ENCODE data around the gene LPCAT3. TPM values are rescaled to one million over a fixed set of nuclear protein-coding genes. Genes with fewer than 3 reads are reported as not detected.

Gene LPCAT3
- total RNA-seq, 1 donor from 2014 or later: 33.3 TPM

Other genes with a start within 250 kb of the LPCAT3 start
- 11.8 and 12.2 TPM in 2 replicates for gene LAG3, start 246.0 kb downstream of the LPCAT3 start, total RNA-seq
- 226 and 232 TPM in 2 replicates for gene CD4, start 228.9 kb downstream of the LPCAT3 start, total RNA-seq
- gene GPR162, start 196.7 kb downstream of the LPCAT3 start, total RNA-seq: 0.18 and 0.32 TPM in 2 replicates
- gene P3H3, start 190.1 kb downstream of the LPCAT3 start, total RNA-seq: 0.73 and 1.3 TPM in 2 replicates
- 0.39 and 0.43 TPM in 2 replicates for gene GNB3, start 177.6 kb downstream of the LPCAT3 start, total RNA-seq
- gene CDCA3, start 167.2 kb downstream of the LPCAT3 start, total RNA-seq: 77.3 and 78.4 TPM in 2 replicates
- 126 and 138 TPM in 2 replicates for gene USP5, start 166.3 kb downstream of the LPCAT3 start, total RNA-seq
- 1,157 and 1,161 TPM in 2 replicates for gene TPI1, start 150.9 kb downstream of the LPCAT3 start, total RNA-seq
- 14.0 and 14.6 TPM in 2 replicates for gene SPSB2, start 145.2 kb downstream of the LPCAT3 start, total RNA-seq
- 4.7 and 5.0 TPM in 2 replicates for gene LRRC23, start 113.7 kb downstream of the LPCAT3 start, total RNA-seq
- gene ENO2, start 103.9 kb downstream of the LPCAT3 start, total RNA-seq: 114 and 120 TPM in 2 replicates
- gene ATN1, start 90.5 kb downstream of the LPCAT3 start, total RNA-seq: 35.9 and 37.0 TPM in 2 replicates
- gene RNU7-1, start 74.7 kb downstream of the LPCAT3 start, total RNA-seq: not detected in 2 replicates
- gene C12orf57, start 74.5 kb downstream of the LPCAT3 start, total RNA-seq: 135 and 161 TPM in 2 replicates
- 255 and 267 TPM in 2 replicates for gene PTPN6, start 67.1 kb downstream of the LPCAT3 start, total RNA-seq
- 242 and 243 TPM in 2 replicates for gene PHB2, start 47.8 kb downstream of the LPCAT3 start, total RNA-seq
- gene EMG1, start 47.6 kb downstream of the LPCAT3 start, total RNA-seq: 67.4 and 69.6 TPM in 2 replicates
- gene C1S, start 42.2 kb upstream of the LPCAT3 start, total RNA-seq: 2.2 TPM in 2 replicates
- 2.6 and 4.0 TPM in 2 replicates for gene C1R, start 74.0 kb upstream of the LPCAT3 start, total RNA-seq
- gene C1RL, start 90.7 kb upstream of the LPCAT3 start, total RNA-seq: 28.4 and 28.9 TPM in 2 replicates
- 0.50 and 0.84 TPM in 2 replicates for gene RBP5, start 110.4 kb upstream of the LPCAT3 start, total RNA-seq
- 80.3 and 81.9 TPM in 2 replicates for gene CLSTN3, start 111.9 kb upstream of the LPCAT3 start, total RNA-seq
- gene PEX5, start 171.2 kb upstream of the LPCAT3 start, total RNA-seq: 16.7 and 17.6 TPM in 2 replicates

All from T-helper 2 cell treated with Interferon-gamma antibody and Interleukin-4, amounts not matched to agents 100 ng/mL and 5 ng/mL, for 36 hours (primary cell).